Measurements from ENCODE around the gene EPHB1.

The EPHB1 gene

GRCh38 chr3:134887536-134887935, 92.5 kb downstream of the EPHB1 start:
- no peak for DNase-seq

GRCh38 chr3:134892326-134892725, 97.3 kb downstream of the EPHB1 start:
- no peak for DNase-seq

GRCh38 chr3:134892761-134893160, 97.7 kb downstream of the EPHB1 start:
- no peak for DNase-seq

- no peak for DNase-seq
These were observed 99.5 kb downstream of the EPHB1 start for GRCh38 chr3:134894533-134894932.

GRCh38 chr3:134895181-134895580, 100.1 kb downstream of the EPHB1 start:
- DNase-seq: no peak

- DNase-seq: no peak
These were observed 101.1 kb downstream of the EPHB1 start for GRCh38 chr3:134896141-134896540.

- DNase-seq: no peak
These were observed 101.6 kb downstream of the EPHB1 start for GRCh38 chr3:134896696-134897095.

GRCh38 chr3:134897391-134898141, 102.5 kb downstream of the EPHB1 start:
- no peak for DNase-seq

GRCh38 chr3:134898181-134898754, 103.2 kb downstream of the EPHB1 start:
- no peak for DNase-seq

- DNase-seq: no peak
These were observed 104.7 kb downstream of the EPHB1 start for GRCh38 chr3:134899786-134900185.

- DNase-seq: peak; percentile 17
These were observed 105.4 kb downstream of the EPHB1 start for GRCh38 chr3:134900482-134900881.

GRCh38 chr3:134901461-134901860, 106.4 kb downstream of the EPHB1 start:
- DNase-seq: peak; percentile 6

GRCh38 chr3:134903837-134904236, 108.8 kb downstream of the EPHB1 start:
- peak; percentile 36 for DNase-seq

- DNase-seq: peak; percentile 62
These were observed 109.2 kb downstream of the EPHB1 start for GRCh38 chr3:134904241-134904771.

- DNase-seq: peak; percentile 50
These were observed 110.0 kb downstream of the EPHB1 start for GRCh38 chr3:134904776-134905646.

- DNase-seq: no peak
These were observed 110.5 kb downstream of the EPHB1 start for GRCh38 chr3:134905647-134905935.

- DNase-seq: peak; percentile 25
These were observed 113.2 kb downstream of the EPHB1 start for GRCh38 chr3:134908271-134908670.

GRCh38 chr3:134910026-134910425, 115.0 kb downstream of the EPHB1 start:
- DNase-seq: peak; percentile 59

- DNase-seq: peak; percentile 53
These were observed 116.8 kb downstream of the EPHB1 start for GRCh38 chr3:134911586-134912548.

- DNase-seq: no peak
These were observed 121.4 kb downstream of the EPHB1 start for GRCh38 chr3:134916276-134916961.

GRCh38 chr3:134917631-134918030, 122.6 kb downstream of the EPHB1 start:
- no peak for DNase-seq

- DNase-seq: no peak
These were observed 123.4 kb downstream of the EPHB1 start for GRCh38 chr3:134918441-134918840.

Measured in activated effector memory CD4-positive, alpha-beta T cell treated with anti-CD3 and anti-CD28 coated beads, Interleukin-2, amount 50 U/mL, for 16 hours (primary cell).